Activated CD8-positive, alpha-beta memory T cell treated with anti-CD3 and anti-CD28 coated beads for 48 hours (primary cell): ENCODE measurements around the gene B4GALNT2.
"Not testable (repeated sequence)": the region's sequence is repeated elsewhere in the genome, so short reads cannot be mapped to it uniquely, and the experiment has no call there.

Experiments
- DNase-seq, 3 experiments: peaks; one replicate each; pipeline ENCODE4 v3.0.0-alpha.2; 2020; ENCODE audit warnings: low read depth in 2 of 3, low spot score in 2 of 3

Gene B4GALNT2, protein sequence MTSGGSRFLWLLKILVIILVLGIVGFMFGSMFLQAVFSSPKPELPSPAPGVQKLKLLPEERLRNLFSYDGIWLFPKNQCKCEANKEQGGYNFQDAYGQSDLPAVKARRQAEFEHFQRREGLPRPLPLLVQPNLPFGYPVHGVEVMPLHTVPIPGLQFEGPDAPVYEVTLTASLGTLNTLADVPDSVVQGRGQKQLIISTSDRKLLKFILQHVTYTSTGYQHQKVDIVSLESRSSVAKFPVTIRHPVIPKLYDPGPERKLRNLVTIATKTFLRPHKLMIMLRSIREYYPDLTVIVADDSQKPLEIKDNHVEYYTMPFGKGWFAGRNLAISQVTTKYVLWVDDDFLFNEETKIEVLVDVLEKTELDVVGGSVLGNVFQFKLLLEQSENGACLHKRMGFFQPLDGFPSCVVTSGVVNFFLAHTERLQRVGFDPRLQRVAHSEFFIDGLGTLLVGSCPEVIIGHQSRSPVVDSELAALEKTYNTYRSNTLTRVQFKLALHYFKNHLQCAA

DNA sequence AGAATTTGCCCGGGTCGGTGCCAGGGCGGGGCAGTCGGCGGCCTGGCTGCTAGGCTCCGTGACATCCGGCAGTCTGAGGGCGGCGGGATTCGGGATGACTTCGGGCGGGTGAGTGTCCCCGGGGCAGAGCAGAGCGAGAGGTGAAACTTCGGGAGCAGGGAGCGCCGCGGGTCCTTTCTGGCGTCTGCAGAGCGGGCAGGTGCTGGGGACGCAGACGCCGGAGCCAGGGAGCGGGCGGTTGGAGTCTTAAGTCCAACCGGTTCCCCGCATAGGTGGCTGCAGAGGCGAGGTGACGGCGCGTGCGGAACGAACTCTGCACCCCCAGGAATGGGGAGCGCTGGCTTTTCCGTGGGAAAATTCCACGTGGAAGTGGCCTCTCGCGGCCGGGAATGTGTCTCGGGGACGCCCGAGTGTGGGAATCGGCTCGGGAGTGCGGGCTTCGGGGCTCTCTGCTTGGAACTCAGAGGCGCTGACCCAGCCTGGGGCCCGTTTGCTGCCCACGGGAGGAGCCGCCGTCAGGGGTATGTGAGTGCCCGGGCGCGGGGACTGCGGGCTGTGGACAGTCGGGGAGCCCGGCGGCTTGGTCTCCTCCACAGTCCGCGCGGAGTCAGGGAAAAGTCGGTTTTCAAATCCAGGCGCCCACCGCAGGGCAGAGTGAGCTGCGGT is at the start of gene B4GALNT2:
TSS of gene B4GALNT2 (plus strand) at position 71 of the 666 bp plus-strand sequence. CDS start at position 95, 24 bp downstream.
- peak in 1 of 3 experiments; percentile 4 for DNase-seq

DNA sequence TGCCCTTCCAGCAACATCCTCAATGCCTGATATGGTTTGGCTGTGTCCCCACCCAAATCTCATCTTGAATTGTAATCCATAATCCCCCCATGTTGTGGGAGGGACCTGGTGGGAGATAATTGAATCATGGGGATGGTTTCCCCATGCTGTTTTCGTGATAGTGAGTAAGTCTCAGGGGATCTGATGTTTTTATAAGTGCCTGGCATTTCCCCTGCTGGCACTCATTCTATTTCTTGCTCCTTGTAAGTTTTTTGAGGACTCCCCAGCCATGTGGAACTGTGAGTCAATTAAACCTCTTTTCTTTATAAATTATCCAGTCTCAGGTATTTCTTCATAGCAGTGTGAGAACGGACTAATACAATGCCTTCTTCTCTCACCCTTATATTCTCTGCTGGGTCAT is 47.5 kb upstream of the B4GALNT2 start:
- not testable (repeated sequence) for DNase-seq

DNA sequence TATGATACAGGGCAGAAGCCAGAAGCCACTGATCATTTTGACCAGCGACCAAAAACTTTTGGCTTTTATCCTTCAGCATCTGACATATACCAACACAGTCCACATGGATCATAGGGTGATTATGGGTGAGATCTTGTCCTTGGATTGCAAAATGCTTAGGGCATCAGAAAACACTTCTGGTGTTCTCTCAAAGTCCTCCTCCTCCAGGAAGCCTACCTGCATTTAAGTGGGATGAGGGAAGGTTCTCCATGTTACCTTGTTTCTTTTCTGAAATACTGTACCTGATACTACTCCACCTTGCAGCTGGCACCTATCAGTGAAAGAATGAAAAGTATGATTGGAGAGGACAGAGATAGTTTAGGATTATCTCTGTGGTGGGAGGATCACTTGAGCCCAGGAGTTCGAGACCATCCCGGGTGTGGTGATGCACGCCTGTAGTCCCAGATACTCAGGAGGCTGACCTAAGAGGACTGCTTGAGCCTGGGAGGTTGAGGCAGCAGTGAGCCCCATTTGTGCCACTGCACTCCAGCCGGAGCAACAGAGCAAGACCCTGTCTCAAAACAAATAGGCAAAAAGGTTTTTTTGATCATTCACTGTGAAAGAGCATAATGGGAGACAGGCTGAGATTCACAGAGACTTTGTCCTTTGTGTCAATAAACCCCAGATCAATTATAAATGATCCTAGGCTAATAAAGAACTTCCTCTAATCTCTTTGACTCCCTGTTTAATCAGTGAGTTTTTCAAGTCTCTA is 46.8 kb upstream of the B4GALNT2 start:
- no peak for DNase-seq

DNA sequence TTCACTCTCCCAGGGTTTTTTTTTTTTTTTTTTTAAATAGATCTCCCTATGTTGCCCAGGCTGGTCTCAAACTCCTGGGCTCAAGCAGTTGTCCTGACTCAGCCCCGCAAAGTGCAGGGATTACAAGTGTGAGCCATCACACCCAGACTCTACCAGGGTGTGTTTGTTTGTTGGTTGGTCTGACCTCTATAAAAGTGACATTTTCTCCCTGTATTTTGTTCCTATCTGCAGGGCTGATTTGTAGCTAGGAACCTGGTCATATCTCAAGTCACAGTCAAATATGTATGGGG is 46.3 kb upstream of the B4GALNT2 start:
- no peak for DNase-seq

DNA sequence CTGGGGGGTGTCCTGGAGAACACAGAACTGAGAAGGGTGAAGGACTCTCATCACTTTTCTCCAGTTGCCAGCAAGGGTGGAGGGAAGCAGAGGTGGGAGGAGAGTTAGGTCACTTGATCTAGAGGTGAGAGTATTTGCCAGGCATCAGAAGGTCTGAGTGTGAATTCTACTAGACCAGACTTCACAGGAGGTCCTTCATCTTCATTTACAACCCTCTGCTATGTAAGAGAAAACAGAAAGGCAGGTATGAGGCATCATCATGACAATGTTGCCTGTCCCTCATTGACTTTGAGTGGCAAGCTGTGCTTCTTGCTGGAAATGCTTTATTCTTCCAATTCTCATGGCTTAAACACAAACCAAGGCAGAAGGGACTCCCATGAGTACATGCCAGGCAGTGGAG is 45.9 kb upstream of the B4GALNT2 start:
- no peak for DNase-seq

DNA sequence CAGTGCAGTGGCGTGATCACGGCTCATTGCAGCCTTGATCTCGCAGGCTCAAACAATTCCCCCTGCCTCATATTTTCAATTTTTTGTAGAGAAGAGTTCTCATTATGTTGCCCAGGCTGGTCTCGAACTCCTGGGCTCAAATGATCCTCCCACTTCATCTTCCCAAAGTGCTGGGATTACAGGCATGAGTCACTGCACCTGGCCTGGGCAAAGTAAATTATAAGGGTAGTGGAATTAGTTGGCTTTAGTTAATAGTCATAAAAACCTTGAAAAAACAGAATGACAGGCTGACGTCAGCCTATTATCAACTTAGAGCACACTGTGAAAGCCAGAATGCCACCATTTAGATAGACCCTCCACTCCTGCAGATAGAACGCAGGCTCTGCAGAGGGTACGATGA is 43.5 kb upstream of the B4GALNT2 start:
- no peak for DNase-seq

DNA sequence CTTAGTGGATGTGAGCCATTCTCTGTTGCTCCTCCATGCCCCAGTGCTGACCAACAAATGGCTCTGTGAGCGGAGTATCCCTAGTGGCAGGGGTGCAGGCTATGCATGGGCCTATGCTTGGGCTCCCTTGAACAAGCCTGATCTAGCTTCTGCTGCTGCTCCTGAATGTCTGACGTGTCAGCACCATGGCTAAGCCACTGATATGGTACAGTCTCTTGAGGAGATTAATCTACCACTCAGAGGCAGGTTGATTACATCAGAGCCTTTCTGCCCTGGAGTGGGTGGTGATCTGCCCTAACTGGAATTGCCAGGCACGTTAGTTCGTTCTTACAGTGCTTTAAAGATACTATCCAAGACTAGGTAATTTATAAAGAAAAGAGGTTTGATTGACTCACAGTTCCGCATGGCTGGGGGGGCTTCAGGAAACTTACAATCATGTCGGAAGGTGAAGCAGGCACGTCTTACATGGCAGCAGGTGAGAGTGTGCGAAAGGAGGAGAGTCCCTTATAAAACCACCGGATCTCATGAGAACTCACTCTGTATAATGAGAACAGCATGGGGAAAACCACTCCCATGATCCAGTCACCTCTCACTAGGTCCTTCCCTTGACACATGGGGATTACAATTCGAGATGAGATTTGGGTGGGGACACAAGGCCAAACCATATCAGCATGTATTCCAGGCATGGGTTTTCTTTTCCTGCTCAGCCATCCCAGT is 41.5 kb upstream of the B4GALNT2 start:
- DNase-seq = no peak

DNA sequence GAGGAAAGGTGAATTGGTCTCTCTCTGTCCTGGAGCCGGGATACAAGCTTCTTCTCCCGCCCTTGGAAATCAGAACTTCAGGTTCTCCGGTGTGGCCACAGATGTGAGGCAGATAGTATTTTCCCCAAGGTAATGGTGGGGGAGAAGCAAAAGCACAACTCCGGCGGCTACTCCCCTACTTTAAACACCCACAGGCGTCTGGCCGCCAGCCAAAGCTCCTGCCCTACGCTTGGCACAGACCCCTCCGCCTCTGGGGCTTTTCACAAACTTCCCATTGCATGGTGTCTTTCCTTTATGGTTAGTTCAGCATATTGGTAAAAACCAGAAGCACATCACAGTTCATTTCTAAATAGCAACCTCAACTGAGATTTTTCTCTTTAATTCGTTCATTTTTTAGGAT is 39.4 kb upstream of the B4GALNT2 start:
- DNase-seq = no peak

DNA sequence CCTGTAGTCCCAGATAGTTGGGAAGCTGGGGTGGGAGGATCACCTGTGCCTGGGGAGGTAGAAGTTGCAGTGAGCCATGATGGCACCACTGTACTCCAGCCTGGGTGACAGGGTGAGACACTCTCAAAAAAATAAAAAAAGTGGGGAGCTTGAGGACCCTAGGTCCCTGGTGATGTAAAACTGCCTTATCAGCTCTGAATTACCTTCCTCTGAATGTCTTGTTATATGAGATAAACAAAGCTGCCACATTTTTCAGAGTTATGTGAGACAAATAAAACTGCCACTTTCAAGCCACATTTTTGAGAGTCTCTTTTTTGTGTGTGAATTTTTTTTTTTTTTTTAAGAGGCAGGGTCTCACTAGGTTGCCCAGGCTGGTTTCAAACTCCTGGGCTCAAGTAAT is 32.0 kb upstream of the B4GALNT2 start:
- no peak for DNase-seq

DNA sequence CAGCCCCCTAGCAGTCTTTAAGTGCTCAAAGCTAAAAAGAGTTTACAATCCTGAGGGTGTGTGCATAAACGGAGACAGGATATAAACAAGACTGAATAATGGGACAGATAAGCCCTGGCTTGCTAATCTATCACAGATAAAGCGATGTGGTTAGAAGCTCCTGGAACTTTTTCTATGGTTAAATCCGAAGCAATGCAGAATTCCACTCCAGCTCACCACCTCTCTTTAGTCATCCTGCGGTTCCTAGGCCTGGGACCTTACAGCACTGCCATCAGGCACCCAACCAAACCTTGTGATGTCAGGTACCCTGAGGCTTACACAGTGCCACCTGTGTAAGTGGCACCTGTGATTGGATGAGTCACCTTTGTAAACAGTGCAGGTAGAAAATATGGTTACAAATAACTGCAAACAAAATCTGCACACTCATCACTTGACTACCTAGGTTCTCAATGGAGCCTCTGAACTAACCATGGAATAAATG is 31.5 kb upstream of the B4GALNT2 start:
- DNase-seq = no peak

DNA sequence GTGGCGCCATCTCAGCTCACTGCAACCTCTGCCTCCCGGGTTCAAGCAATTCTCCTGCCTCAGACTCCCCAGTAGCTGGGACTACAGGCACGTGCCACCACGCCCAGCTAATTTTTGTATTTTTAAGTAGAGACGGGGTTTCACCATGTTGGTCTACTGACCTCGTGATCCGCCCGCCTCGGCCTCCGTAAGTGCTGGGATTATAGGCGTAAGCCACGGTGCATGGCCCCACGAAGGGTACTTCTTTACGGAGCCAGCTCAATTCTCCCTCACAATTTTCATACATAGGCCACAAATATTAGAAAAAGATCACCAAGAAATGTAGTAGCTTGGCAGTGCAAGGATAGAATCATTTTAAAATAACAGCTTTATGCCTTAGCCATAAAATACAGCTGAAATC is 29.2 kb upstream of the B4GALNT2 start:
- DNase-seq = not testable (repeated sequence)

DNA sequence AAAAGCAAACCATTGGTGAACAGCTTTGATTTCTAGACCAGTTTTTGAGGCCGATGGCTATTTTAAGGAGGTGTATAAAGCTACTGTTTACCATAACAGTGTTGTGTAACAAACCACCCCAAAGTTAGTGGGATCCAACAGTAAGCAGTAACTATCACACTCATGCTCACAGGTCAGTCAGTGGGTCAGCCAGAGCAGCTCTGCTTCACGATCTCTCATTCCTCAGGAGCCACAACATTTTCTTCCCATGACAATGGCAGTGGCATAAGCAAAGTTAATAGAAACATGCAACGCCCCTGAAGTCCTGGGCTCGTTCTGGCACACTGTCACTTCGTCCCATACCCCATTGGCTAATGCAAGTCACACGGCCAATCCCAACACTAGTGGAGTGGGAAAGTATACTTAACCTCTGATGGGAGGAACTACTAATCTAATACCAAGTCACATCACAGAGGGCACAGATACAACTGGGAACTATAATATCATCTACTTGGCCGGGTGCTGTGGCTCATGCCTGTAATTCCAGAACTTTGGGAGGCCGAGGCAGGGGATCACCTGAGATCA is 28.0 kb upstream of the B4GALNT2 start:
- no peak for DNase-seq

DNA sequence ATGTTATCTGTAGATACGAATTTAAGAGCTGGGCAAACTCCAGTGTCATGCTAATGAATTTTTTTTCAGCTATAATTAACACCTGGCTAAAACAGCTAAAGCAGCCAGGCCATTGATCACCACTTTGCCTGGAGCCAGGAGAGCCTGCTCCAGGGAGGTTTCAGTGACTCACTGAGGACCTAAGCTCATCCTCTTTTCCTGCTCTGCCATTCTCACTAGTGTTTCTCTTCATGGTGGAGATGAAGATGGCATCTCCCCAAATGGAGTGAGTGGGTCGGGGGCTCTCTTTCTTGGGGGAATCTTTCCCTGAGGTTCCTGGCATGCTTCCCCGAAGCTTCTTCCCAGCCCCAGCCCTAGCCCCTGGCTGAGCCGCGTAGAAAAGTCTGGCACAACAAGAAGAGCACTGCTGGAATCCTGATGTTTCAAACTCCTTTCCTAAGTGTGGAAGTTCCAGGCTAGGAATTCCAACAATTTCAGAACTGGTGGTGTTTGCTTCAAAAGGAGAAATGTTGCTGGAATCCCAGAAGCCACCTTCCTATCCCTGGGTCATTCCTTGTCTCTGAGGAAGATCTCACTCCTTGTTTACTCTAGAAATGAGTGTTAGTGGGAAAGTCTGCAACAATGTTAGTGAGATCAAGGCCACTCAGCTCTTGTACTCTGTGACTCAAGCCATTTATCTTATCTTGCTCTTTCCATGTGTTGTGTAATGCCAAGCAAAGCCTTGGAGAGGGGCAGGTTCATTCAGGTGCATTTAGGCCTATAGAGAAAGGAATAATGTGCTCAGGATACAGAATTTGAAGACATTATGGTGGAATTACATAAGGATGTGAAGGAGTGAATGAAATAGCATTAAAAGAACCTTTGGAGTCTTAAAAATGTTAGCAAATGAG is 26.0 kb upstream of the B4GALNT2 start:
- DNase-seq = no peak

DNA sequence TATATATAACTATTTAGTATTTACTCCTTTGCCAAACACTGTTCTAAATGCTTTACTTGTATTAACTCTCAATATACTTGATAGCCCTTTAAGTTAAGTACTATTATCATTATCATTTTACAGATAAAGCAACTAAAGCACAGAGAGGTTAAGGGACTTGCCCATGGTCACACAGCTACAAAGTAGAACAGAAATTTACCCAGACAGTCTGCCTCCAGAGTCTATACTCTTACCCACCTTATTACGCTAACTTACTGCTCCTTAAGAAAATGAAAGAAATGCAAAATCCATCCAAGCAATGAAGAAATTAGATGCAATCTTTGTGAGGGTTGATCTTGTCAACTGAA is 25.4 kb upstream of the B4GALNT2 start:
- no peak for DNase-seq

DNA sequence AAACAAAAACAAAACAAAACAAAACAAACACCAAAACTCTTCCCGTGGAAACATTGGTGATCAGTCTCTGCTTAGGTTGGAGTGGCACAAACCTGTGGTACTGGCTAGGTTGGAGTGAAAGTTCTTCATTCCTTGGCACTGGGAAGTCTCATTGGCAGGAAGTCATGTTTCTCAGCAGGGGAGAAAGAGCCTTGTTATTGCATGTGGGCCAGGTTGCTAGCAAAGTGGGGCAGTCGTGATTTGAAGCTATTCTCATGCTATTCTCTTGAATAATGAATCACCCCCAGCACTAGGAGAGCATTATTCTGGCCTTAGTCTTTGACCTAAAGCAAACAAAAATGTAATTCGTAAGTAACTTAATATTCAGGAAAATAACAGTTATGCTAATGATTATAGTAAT is 24.3 kb upstream of the B4GALNT2 start:
- DNase-seq = no peak

DNA sequence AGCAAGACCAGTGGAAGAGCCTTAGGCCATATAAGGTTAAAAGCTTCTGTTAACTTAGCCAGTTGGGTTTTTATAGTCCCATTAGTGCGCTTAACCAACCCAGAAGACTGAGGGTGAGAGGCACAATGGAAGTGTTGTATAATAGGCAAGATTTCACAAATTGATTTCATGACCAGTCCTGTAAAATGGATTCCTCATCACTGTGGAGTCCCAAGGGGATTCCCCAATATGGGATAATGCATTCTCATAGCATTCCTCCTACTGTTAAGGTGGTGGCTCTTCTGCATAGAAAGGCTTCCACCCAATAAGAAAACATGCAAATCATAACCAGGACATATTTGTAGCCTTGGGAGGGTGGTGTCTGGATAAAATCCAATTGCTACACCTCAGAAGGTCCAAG is 22.1 kb upstream of the B4GALNT2 start:
- DNase-seq = no peak

DNA sequence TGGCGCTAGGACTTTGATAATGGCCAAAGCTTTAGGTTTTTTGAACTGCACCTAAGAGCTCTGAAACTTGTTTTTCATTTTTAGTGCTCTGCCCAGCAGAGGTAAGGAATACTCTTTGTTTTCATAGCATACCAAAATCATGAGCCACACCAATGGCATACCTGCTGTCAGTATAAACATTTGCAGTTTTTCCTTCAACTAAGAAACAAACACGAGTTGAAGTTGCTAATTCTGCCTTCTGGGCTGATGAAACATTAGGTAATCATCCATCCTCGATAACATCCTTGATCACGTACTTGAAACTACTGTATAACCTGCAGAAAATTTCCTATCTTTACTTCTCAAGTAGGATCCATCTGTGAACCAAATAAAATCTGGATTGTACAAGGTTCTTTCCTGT is 20.6 kb upstream of the B4GALNT2 start:
- DNase-seq = no peak

DNA sequence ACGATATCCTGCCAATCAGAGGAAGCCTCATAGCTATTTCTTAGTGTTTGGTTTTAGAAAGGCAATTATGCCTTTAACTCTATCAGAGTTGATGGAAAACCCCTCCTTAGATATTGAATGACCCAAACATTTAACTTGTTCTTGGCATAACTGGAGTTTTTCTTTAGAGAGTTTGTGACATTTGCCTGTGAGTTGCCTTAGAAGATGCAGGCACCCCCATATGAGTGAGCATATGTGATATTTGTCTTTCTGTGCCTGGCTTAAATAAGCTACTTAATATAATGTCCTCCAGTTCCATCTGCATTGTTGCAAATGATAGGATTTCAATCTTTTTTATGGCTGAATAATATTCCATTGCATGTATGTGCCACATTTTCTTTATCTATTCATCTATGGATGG is 19.6 kb upstream of the B4GALNT2 start:
- no peak for DNase-seq

DNA sequence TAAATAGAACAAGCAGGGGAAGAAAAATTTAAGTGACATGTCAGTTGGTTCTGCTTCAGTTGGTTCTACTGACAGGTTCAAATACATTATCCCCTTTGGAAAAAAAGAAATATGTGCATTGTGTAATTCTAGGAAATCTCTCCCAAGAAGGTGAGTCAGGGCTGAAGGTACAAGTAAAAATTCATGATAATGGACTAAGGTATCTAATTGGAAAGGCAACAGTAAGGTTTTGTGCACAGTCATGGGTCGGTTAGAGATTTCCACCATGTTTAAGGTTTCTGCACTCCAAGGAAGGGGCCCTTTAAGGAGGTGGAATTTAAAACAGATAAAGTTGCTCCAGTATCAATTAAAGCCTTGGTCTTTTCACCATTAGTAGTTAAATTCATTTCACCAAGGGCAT is 17.9 kb upstream of the B4GALNT2 start:
- DNase-seq = no peak
